Fibroblast of skin of abdomen (primary cell): ENCODE data around the gene LTBP2.

Source experiments
- DNase-seq: peaks from one replicate; pipeline ENCODE4 v3.0.0-alpha.2; 2013

LTBP2 gene

DNA sequence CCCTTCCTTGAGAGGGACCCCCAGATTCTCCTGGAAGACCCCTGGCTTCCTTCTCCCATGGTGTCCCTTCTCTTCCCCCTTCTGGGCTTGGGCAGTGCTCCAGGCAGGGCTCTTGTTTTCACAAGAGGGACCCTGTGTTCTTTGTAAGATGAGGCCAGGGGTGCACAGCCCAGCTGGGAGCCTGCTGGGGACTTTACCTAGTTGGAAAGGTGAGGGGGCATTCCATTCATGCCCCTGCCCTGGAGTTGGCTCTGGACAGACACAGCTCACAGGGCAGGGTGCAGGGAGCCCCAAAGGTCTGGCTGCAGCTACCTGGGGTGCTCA, 87.3 kb downstream of the LTBP2 start:
- DNase-seq, result no peak

DNA sequence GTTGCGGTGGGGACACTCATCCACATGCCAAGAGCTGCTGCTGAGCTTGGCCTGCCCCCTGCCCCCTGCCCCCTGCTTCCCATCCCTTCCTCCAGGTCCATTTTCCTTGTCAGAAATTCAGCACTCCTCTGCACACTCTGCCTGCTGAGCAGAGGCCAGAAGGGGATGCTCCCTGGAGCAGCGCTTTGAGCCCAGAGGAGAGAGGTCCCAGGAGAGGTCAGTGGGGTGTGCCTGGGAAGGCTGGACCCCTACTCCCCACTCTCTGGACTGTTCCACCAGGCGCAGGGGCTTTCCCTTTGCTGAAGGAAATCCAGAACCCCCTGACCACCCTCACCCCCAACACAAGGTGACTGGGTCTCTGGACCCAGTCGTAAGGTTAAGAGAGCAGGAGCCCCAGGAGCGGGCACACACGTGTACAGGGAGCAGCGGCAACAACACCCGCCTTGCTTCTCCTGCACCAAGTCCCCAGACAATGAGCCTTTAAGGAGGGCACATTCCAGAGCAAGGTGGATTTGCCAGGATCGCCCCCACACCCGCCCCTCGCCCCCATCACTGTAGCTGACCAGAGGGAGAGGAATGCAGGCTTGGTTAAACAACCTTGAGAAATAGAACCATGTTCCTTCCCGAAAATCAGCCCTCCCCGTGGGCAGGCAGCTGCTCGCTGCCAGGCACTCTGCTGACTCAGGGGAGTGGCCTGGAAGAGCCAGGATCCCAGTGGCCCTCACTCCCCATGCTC, 87.8 kb downstream of the LTBP2 start:
- peak; percentile 14 for DNase-seq

DNA sequence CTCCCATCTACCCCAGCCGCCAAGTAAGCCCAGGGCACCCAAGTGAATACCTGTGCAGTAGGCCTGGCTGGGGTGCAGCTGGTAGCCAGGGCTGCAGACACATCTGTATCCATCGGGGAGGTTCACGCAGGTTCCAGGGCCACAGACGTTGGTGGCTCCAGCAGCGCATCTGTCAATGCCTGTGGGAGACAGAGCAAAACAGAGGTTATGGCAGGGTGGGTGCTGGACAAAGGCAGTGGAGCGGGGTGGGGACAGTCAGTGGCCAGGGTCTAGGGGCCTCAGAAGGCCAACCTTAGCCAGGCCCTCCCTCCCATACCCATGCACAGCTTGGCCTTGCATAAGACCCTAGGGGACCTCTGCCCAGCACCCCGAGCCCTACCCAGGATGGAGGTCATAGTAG, 89.3 kb downstream of the LTBP2 start:
- no peak for DNase-seq

- DNase-seq, result no peak
These were observed 90.3 kb downstream of the LTBP2 start for GRCh38 chr14:74521756-74522155.

DNA sequence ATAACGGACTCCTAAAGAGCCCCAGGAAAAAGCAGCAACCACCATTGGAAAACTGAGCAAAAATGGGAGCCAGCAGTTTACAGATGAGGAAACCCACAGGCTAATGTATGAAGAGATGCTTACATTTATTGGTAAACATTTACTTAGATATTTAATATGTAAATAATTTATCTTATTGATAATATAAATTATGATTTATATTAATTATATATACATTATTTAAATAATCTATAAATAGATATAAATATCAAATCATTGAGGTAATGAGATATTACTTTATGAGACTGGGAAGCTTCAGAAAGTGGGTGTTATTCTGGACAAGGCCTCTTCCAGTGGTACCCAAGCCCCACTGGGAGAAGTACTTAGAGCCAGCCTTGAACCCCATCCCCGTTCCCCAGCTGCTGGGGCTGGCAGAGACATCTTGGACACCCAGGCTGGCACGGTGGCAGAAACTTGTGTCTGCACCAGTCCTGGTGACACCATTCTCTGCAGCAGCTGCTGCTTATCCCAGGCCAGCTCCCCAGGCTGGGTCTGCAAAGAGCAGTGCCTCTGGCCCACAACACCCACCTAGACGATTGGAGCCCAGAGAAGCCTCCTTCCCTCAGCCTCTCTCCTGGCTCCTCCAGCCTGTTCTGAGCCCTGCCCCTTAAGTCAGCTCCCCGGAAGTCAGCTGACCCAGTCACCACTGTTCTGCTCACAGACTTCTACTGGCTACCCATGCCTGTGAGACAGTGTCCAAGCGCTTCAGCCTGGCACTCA, 92.5 kb downstream of the LTBP2 start:
- DNase-seq, result no peak

- DNase-seq, result no peak
These were observed 93.8 kb downstream of the LTBP2 start for GRCh38 chr14:74518221-74518620.

- DNase-seq, result no peak
These were observed 94.3 kb downstream of the LTBP2 start for GRCh38 chr14:74517731-74518130.

GRCh38 chr14:74516451-74517160, 95.4 kb downstream of the LTBP2 start:
- peak; percentile 31 for DNase-seq

GRCh38 chr14:74515891-74516412, 96.1 kb downstream of the LTBP2 start:
- no peak for DNase-seq

DNA sequence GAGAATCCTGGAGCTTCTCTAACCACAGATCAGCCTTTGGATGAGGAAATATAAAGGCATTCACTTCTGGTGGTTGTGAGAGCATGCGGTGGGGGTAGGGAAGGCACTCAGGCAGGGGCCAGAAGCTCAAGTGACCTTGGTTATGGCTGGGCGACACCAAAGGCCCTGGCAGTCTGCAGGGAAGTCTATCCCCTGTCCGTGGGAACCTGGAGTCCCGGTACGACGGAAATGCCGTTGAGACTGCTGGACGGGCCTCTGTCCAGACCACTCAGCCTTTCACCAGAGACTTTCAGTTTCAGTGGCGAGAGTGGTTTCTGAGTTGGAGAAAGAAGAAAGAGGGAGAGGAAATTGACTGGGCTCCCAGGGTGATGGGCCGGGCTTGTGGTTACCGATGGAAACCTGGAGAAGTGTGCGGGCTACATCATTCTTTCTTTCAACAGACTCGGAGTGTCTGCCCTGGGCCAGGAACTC, 97.5 kb downstream of the LTBP2 start:
- DNase-seq, result peak; percentile 74

DNA sequence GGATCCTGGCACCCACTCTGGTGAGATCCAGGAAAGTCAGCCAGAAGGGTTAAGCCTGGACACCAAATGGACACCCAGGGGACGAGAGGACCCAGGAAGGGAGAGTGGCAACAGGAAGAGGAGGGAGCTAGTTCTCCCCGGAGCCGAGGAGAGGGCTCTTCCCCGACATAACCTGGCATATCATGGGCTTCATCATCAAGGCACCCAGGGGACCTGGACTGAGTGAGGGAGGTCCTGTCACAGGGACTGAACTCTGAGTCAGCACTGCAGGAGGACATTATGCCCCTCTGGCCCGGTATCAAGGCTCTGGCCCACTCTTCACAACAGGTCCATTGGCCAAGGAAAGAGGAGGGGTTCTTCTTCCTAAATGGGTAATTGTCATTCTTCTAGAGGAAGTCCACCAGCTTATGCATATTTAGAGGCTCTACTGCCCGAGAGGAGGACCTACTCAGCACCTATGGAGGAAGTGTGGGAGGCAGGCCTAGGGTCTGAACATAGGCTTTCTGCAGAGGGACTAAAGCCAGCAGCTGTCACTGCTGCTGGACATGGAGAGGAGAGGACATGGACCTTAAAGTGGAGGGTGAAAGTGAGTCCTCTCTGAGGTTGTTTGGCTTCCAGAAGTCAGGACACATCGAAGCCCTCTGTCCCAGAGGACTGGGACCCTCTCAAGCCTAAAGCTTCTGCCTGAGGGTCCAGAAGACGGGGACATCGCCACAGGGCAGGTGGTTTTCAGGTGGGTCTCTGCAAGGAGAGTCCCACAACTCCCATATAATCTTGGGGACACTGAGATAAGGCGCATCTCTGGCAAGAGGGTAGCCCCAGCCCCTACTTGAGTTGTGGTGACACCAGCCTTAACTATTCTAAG, 99.8 kb downstream of the LTBP2 start:
- DNase-seq, result no peak

- DNase-seq, result no peak
These were observed 101.1 kb downstream of the LTBP2 start for GRCh38 chr14:74510959-74511409.

DNA sequence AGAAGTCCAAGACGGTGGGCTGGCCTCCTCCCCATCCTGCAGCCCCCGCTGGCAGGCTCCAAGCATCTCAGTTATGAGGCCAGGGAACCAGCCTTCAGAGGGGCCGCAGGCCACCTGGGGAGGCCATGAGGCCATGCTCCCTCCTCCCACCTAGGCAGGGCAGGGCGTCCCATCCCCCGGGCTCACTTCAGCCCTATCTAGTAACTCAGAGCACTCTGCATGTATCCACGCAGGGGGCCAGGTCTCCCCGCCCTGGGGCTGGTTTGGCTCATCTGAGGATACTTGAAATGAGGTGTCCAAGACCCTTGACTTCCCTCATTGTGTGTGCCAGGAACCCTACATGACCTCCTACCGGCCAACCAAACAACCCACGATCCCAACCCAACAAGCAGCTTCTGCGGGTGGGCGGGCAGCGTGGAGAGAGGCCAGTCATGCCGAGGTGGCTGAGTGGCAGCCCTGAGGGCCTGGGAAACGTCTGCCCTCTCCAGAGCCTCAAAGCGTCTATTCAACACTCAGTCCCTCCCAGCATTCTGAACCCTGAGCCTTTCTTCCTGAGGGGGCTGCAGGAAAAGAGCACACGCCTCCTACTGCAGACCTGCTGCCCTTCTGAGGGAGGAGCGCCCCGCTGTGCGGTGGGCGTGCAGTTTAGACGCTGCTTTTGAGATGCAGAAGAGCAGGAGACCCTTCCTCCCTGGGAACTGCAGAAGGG, 101.7 kb downstream of the LTBP2 start:
- no peak for DNase-seq

DNA sequence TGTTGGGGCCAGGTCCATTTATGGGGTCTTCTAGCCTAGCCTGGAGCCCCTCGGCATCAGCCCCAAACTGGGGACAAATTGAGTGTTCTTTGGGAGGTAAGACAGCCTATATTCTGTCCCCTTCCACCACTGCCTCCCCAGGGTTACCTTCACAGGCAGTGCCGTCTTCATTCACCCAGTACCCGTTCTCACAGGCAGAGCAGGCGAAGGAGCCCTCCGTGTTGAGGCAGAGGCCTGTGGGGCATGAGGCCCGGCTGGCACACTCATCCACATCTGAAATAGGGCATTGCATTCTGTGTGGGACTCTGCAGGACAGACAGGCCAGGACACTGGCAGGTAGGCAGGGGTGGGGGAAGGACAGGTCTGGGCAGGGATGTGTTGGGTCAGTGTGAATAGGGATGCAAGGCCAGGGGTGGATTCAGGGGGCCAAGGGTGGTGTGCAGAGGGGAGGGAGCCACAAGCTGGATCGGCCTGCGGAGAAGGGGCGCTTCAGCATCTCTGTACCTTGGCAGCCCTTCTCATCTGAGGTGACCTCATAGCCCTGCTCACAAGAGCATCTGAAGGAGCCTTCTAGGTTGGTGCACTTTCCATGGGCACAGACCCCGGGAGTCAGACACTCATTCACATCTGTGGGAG, 102.3 kb downstream of the LTBP2 start:
- DNase-seq, result no peak

DNA sequence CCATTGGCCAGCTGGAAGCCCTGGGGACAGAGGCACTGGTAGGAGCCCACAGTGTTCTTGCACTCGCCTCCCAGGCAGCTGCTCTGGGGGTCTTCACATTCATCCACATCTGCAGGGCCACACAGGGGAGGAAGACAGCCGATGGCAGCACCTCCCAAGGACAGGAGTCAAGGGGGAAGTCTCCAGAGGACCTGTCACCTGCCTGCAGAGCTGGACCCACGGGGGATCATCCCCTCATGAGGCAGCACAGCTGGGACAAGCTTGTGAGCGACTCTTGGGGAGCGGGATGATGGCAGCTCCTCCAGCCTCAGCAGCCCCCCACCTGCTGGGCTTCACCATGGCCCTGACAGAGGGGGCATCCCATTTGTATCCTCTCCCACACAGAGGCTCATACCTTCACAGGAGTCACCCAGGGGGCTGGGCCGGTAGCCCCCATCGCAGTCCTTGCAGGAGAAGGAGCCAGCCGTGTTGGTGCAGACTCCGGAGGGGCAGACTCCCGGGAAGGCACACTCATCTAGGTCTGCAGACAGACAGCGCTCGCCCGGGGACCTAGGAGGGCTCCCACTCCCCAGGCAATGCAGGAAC, 103.1 kb downstream of the LTBP2 start:
- no peak for DNase-seq

GRCh38 chr14:74508292-74508731, 103.7 kb downstream of the LTBP2 start:
- no peak for DNase-seq

GRCh38 chr14:74507840-74508239, 104.2 kb downstream of the LTBP2 start:
- no peak for DNase-seq

DNA sequence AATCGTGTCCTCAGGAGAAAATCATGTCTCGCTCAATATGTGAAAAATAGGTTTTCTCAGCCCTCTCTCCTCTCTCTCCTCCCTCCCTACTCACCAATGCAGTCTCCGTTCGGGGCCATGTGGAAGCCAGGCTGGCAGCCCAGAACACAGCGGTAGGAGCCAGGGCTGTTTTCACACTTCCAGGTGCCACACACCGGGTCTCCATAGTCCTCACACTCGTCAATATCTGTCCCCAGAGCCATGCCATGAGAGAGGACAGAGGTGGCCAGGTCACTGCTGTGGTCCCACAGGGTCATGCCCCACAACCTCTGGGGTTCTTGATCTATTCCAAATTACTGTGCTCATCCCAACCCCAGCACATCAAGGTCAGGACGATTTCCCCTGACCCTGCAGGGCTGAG, 105.0 kb downstream of the LTBP2 start:
- DNase-seq, result no peak

DNA sequence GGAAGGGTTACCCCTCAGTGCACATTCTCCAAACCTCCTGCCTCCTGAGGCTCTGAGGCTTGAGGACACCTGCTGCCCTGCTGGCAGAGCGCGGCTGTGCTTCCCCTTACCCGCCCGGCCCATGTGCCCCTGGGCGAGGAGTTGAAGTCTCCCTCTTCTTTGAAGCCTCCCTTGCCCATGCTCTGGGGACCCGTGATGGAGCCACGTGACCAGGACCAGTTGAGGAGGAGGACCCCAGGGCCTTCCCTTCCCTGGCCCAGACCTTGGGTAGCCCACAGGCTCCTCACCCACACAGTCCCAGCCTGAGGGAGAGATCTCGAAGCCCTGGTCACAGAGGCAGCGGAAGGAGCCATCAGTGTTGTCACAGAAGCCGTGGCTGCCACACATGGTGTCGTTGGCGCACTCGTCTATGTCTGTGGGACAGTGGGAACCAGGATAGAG, 105.6 kb downstream of the LTBP2 start:
- DNase-seq, result no peak

GRCh38 chr14:74505831-74506230, 106.2 kb downstream of the LTBP2 start:
- no peak for DNase-seq
